HG02970 (cell line): ENCODE results near the gene SBNO1.
A peak's percentile ranks its signal among the peaks of the same experiment; 100 is the strongest.

Source experiments
- ATAC-seq: cut with Tn5 transposase; IDR thresholded peaks from one replicate; pipeline ENCODE4 v1.9.1; 2021; ENCODE audit warnings: mild to moderate bottlenecking, moderate library complexity, moderate number of reproducible peaks; ENCODE audit not compliant: unreplicated experiment, low FRiP score

The SBNO1 gene

DNA sequence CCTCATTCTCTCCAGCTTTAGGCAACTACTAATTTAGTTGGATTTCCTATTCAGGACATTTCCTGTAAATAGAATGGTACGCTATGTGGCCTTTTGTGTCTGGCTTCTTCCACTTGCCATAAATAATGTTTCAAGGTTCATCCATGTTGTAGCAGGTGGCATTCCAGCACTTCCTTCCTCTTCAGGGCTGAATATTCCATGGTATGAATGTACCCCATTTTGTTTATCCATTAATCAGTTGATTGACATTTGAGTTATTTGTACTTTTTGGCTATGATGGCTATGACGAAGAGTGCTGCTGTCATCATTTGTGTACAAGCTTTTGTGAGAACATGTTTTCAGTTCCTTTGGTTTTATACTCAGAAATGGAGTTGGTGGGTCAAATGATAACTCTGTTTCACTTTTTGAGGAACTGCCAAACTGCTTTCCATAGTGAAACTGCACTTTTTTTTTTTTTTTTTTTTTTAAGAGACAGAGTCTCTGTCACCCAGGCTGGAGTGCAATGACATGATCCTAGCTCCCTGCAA lies 86.5 kb downstream of the SBNO1 start:
- peak; percentile 70 for ATAC-seq

DNA sequence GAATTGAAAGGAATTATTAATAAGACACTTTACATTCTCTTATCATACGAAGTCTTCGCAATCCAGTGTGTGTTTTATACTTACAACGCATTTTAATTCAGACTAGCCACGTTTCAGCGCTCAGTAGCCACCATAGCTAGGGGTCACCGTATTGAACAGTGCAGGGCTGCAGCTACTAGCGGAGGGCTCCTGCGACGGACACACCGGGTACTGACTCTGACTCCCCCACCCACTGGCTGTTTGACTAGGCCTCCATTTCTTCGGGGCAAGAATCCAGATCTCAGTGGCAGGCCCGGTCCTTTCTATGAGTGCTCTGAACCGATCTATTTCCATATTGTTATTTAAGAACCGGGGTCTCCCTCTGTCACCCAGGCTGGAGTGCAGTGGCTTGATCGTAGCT lies 91.5 kb downstream of the SBNO1 start:
- no peak for ATAC-seq

DNA sequence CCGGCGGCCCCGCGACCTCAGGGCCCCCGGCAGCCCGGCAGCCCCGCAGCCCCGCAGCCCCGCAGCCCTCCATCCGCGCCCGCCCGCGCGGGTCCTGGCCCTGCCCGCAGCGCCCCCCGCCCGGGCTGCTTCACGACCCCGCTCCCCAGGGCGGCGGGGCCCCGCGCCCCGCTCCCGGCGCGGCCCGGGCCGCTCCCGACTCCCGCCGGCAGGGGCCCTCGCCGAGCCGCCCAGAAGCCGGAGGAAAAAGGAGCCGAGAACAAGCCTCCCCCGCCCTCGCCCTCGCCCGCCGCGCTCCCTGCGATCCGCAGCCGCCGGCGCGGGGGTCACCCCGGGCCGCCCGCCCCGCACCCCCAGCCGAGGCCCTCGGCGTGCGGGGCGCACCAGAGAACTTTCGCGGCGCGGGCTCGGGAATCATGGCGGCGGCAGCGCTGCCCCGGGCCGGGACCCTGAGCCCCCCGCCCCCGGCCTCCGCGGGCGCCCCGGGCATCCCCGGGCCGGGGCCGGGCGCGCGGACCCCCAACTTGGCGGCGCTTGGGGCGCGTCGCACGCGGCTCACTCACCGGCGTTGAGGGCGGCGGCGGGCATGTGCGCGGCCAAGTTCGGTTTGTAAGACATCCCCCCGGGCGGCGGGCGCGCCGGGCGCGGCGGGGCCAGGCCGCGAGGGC lies 93.5 kb downstream of the SBNO1 start:
- peak; percentile 38 for ATAC-seq

DNA sequence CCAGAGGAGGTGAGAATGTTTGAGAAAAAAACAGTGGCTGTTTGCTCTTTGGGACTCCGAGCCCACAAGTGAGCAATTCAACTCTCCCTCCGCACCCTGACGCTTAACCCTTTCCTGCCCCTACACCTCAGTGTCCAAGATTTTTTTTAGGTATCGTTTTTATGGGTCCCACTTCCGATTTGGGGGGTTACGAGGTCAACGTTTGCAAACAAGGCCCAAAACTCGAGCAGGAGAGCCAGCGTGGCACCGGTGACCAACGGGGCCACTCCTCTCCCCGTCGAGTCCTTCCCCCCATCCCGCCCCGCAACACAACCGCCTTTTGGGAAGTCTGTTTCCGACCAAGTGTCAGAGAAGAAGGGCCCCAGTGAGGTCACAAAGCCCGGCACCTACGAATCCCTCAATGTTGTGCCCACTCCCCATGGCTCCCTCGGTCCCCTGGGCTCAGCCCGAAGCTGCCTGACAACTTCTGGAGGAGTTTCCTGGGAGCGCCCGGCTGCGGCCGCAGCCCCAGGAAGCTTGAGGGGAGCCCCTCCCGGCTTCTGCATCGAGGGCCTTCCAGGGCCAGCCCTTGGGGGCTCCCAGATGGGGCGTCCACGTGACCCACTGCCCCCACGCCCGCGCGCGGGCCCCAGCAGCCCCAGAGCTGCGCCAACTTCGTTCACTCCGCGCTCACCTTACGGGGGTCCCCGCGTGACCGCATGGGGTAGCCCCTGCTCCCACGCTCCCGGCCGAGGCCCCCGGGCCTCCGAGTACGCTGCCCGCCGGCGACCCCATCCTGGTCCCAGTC lies 94.2 kb downstream of the SBNO1 start:
- ATAC-seq = no peak

DNA sequence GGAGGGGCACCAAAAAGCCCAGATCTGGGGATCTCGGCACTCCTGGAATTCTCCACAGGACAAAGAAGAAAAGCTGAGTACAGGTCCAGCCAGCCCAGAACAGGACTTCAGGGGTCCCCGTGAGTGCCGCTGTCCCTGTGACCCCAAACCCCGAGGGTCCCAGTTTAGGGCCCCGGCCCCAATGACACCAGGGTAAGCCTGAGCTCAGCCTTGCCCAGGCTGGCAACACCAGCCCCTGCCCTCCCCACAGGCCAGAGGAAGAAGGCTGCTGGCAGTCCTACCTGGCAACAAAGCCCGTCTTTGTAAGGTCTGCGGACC lies 94.8 kb downstream of the SBNO1 start:
- ATAC-seq = no peak

DNA sequence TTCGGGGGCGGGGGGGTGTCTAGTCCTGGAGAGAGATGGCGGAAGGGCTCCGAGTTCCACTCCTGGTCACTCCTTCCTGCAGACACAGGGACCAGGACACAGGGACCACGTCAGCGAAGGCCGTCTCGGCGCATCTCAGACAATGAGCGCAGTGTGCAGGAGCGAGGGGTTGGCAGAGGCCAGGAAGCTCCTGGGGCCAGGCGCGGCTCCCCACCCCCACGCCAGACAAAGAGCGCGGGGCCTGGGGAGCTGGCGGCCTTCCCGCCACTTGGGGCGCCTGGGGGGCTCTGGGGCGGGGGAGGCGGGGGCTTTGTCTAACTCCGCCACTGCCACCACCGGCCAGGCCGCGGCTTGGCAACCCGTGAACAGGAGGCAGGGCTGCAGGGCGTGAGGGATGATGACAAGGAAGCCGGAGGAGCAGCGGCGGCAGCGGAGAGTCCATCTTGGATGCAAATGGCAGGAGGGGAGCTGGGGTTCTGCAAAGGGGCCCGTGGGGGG lies 95.2 kb downstream of the SBNO1 start:
- ATAC-seq = no peak

DNA sequence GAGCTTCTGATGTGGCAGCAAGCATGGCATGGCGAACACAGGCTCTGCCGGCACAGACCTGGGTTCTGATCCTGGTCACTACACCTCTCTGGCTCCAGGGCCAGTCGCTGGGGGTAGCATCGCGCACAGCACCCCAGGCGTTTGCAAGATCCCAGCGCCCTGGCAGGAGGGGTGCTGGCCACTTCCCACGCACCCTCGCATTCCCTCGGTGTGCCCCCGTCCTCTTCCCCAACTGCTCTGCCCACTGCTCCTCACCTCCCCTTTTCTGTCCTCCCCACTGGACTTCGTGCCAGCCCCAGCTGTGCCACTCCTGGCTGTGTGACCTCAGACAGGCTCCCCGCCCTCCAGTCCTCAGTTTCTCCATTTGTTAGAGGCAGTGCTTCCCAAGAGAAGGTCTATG lies 95.8 kb downstream of the SBNO1 start:
- no peak for ATAC-seq

DNA sequence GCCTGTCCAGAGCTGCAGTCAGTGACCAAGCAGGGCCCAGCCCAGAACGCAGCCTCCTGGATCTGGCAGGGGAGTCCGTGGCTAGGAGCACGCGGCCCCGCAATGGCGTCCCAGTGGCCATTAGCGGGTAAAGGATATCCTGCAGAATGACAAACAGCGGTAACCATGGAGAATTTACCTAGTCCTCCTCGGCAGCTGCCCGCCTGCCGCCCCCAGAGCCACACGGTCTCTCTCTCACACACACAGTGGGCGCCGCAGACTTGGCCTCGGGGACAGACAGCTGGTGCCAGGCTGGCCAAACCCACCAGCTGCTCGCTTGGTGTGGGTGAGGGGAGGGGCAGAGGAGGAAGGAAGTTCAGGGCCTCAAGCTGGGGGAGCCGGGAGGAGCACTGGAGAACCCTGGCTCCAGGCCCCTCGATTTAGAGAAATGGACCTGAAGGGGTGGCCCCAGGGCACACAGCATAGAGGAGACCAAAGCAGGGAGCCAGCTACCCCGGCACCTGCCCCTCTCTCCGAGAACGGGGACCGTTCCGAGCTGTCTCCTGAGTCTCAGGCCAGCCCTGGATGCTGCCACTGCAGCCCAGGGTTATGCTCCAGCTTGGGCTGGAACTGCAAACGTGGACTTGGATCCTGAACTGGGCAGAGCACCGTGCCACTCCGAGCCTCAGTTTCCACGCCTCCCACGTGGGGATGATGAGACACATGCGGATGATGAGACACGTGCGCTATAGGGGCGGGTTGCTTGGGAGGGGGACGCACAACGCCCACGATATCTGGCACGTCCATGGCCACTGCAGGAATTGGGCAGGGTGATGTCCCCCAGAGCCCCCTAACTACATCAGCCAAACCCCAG lies 96.4 kb downstream of the SBNO1 start:
- ATAC-seq = no peak

DNA sequence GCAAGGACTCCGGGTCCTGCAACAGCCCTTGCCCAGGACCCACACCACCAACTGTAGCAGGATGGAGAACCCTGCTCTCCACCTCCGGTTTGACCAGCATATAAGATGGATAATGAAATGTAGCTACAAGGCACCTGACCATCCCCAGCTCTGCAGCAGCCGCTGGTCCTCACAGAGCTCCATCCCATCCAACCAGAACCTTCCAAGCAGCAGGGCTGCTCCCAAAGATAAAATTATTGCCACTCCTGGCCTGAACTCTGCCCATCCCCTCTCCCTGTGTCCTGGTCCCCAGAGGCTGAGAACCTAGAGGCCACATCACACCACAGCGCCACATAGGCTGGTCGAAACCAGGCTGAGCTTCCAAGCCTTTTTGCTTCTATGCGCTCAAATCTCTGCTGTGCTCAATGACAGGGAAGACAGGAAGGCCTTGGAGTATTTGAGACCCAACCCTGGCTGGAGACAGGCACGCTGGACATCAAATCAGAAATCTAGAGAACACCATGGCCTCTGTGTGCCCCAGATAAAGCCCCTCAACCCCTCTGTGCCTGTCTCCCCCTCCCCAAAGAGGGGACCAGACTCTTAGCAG lies 97.2 kb downstream of the SBNO1 start:
- no peak for ATAC-seq

DNA sequence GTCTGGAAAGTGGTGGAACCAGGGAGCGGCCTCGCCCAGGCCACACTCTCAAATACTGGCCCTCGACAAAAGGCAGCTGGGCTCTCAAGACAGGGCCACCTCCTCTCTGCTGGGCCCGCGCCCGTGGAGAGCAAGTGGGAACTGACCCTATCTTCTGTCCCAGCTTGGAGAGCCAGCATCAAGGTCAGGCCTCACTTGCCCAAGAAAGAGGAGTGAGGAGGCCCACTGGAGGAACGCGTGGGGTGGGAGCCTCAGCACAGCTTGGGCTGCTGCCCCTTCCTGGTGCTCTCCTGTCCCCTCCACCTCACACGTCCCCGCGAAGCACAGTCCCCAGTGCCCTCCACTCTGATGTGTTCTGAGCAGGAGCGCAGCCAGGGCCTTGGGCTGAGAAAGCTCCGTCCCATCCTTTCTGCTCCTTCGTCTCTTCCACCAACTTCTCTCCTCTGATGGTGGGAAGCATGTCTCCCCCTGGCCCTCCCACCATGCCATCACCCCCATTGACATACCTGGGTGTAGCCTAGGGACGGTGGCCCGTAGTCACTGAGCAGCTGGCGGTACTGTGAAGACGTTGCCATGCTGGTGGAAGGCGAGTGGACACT lies 97.9 kb downstream of the SBNO1 start:
- no peak for ATAC-seq

DNA sequence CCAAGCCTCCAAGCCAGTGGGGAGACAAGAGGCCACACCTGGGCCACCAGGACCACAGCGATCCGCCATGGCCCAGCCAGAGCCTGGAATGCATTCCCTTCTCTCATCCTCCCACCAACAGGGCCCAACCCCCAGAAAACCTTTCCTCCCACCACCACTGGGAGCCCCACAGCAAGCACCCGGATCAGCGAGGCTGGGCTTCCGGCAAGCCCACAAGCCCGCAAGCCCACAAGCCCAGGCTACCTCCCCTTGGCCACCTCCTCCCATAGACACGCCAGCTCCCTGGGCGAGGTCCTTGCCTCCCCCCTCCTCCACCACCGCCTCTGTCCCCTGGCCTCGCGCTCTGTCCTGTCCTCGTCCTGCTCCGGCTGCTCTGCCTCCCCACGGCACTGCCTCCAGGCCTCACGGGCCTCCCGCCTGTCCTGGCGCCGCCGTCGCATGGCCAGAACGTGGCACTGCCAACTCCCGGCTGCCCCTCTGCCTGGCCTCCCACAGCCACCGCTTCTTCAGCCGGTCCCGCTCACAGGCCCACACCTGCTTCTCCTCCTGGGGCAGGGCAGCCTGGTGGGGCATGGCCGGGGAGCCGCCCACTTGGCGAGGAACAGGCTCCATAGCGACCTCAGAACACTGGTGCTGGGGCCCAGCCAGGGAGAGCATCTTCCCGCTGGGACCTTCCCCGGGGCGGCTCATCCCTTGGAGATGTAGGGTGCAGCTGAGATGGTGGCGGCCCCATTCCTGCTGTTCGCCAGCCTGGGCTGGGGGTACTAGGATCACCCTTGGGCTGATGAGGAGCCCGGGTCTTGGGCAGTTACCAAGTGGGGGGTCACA lies 98.6 kb downstream of the SBNO1 start:
- no peak for ATAC-seq

DNA sequence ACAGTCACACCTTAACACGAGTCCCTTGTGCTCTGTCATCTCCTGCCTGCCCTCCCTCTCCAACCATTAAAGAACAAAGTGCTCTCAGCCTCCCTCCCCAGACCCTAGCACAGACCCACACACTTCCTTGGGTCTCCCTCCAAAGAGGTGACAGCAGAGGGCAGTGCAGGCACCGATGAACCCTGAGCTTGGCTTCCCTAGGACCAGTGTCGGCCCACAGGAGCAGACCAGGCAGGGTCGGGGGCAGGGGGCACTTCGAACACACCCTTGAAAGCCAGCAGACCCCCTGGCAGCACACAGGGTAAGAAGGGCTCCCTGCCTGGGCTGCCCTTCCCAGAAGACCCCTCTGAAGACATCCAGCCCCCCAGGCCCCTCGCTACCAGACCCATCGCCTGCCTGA lies 100.0 kb downstream of the SBNO1 start:
- ATAC-seq = no peak

DNA sequence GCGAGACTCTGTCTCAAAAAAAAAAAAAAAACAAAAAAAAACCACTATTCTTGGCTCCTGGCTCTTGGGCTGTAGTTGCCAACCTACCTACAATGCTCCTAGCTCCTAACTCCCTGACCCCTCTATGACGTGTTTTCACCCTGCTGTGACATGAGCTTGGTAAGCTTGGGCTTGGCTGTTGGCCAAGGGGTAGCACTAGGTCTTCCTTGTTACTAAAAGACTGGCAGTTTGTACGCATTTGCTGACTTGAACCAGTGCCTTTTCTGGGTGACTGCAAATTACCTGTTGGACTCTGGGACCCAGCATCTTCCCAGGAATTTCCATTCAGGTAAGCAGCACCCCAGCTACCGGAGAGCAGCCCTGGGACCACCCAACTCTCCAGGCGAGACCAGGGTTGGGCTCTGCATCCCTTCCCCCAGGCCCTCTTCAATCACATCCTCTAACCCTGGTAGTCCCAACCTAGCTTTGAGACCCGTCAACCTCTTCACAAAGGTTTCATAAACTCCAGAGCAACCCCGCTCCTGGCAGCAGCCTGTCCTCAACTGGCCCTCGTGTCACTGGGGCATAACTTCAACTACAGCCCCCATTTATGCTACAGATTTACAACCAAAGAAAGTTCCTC lies 101.3 kb downstream of the SBNO1 start:
- ATAC-seq = no peak

DNA sequence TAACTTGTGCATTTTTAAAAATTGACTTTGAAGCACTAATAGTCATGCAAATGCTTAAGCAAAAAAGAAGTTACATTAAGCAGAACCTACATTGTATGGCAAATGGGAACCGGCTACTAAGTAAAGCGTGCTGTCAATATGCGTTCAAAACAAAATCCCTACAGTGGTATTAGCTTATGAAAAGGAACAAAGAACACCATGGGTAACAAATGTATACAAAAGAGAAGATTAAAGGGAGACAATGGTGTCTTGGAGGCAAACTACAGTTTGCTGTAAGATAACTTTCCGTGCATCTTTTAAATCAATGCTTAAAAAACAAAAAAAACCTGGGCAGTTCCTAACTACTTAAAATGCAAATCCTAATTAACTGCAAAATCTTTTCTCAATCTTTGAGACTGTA lies 103.5 kb downstream of the SBNO1 start:
- no peak for ATAC-seq

DNA sequence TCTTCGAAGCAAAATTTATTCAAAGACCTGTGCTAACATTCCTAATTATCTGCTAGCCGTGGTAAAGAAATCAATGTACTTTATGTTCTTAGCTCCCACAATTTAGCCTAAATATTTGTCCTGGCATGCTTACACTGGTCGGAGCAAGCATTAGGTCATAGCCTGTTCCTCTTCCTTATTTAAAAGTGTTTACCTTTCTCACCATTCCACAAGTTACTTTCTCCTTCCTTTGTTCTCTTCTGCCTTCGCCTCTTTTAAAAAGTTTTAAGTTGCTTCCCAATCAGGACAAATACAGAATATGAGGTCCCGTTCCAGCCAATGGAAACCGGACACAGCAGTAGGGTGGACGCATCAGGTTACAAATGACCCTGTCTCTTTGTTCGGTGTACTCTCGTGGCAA lies 104.6 kb downstream of the SBNO1 start:
- no peak for ATAC-seq

DNA sequence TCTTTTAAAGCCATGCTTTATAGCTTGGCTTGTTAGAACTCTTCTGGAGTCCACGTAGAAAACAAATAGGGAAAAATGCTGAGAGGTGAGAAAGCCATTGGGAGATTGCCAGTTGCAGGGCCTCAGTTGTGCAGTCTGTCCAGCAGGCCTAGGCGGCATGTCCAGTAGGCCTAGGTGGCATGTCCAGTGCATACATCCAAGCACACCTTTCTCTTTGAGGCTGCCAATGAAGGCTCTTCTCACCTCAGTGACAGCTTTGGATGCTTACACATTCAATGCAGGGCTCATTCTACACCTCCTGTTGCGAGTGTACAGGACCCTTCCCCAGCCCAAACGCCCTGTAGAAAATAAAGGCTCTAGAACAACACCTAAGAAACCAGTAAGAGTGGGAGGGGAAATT lies 106.1 kb downstream of the SBNO1 start:
- no peak for ATAC-seq

DNA sequence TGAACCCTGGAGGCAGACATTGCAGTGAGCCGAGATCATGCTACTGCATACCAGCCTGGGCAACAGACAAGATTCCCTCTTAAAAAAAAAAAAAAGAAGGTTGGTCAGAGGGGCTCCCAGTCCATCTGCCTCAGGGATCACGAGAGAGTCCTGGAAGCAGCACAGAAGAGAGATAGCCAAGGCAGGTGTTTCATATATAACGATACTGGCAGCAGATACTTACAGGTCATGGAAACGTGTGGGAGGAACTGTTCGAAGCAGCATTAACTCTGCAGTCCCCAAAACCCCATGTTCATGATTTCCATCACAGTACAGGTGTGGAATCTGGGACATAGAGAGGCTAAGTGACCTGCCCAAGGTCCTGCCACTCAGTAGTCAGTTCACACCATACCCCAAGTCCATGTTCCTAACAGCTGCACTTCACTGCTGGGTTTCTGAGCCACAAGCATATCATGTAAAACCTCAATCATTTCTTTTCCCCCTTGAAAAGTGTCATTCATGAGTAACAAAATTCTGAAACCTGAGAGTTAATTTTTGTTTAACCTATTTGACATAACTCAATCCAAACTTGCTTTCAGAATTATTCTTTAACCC lies 109.7 kb downstream of the SBNO1 start:
- ATAC-seq = no peak

DNA sequence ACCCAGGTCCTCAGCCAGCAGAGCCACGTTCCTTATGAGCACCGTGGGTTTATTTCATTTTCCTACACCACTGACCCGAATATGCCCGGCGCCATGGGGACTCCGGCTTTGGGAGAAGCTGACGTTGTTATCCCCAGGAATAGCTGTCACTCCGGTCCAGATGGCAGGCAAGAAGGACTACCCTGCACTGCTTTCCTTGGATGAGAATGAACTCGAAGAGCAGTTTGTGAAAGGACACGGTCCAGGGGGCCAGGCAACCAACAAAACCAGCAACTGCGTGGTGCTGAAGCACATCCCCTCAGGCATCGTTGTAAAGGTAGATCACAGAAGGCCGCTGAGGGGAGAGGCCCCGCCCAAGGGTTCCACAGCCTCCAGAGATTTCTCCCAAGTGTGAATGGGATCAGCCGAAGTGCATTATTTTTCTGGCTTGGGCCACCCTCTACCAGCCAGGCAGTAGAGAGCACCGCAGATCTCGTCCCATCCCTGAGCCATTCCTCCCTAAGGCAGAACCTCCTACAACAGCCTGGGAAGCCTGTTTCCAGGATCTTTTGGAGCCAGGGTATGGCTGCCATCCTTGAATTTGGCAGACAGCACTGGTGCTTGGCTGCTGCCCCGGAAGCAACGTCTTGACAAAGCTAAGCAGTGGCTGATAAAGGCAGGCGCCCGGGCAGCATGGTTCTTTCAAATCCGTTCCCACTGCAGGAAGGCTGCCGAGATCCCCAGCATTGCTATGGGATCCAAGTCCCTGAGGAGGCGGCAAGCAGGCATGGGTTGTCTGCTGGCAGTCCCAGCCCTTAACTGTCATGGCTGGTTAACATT lies 110.8 kb downstream of the SBNO1 start:
- ATAC-seq = no peak
